A549 (cell line): Measurements from ENCODE around the gene SIRT3.

Experiments
- BHLHE40 ChIP-seq: IDR thresholded peaks from 2 replicates; pipeline ENCODE4 v1.6.1; 2012; ENCODE audit warnings: low read depth, low read length, inconsistent platforms
- CEBPB ChIP-seq, 2 experiments: fragments of >200 bp in 1 of 2; sonication (Bioruptor Twin) in 1 of 2; formaldehyde crosslinking in 1 of 2; IDR thresholded peaks; 2 replicates each; pipeline ENCODE4 v1.6.1; 2012 to 2016
- CTCF ChIP-seq: fragments of >200 bp; sonication (Bioruptor Twin); formaldehyde crosslinking; IDR thresholded peaks from 3 replicates; pipeline ENCODE4 v1.5.1; 2016
- FOSB ChIP-seq: fragments of 250-450 bp; sonication (Bioruptor Pico); IDR thresholded peaks from 2 replicates; pipeline ENCODE4 v1.5.0; 2020; ENCODE audit warnings: mild to moderate bottlenecking, moderate library complexity
- HOXA7 ChIP-seq: fragments of 250-450 bp; sonication (Bioruptor Pico); IDR thresholded peaks from 2 replicates; pipeline ENCODE4 v1.5.0; 2020; ENCODE audit warnings: mild to moderate bottlenecking, moderate library complexity
- MYC ChIP-seq: IDR thresholded peaks from 2 replicates; pipeline ENCODE4 v1.6.1; 2012; ENCODE audit warnings: mild to moderate bottlenecking, inconsistent platforms, low read length, improper control_type of control experiment, borderline replicate concordance
- RAD21 ChIP-seq, 2 experiments: fragments of >200 bp in 1 of 2; sonication (Bioruptor Twin) in 1 of 2; formaldehyde crosslinking in 1 of 2; IDR thresholded peaks in 1 of 2; conservative IDR thresholded peaks in 1 of 2; 2 replicates in 1 of 2; 3 replicates in 1 of 2; pipeline ENCODE4 v1.6.1; 2012 to 2018; ENCODE audit warnings: inconsistent platforms in 1 of 2
- ZFP36 ChIP-seq: fragments of 450-650 bp; IDR thresholded peaks from 2 replicates; pipeline ENCODE4 v1.6.1; 2014; ENCODE audit warnings: borderline replicate concordance; ENCODE audit not compliant: partially characterized antibody
- TF ChIP-seq, protein P1 (sequence below): fragments of 200-600 bp; sonication (generic); IDR thresholded peaks from 2 replicates; pipeline ENCODE4 v1.6.1; 2016; ENCODE audit warnings: antibody characterized with exemption, mild to moderate bottlenecking, moderate library complexity

DNA sequence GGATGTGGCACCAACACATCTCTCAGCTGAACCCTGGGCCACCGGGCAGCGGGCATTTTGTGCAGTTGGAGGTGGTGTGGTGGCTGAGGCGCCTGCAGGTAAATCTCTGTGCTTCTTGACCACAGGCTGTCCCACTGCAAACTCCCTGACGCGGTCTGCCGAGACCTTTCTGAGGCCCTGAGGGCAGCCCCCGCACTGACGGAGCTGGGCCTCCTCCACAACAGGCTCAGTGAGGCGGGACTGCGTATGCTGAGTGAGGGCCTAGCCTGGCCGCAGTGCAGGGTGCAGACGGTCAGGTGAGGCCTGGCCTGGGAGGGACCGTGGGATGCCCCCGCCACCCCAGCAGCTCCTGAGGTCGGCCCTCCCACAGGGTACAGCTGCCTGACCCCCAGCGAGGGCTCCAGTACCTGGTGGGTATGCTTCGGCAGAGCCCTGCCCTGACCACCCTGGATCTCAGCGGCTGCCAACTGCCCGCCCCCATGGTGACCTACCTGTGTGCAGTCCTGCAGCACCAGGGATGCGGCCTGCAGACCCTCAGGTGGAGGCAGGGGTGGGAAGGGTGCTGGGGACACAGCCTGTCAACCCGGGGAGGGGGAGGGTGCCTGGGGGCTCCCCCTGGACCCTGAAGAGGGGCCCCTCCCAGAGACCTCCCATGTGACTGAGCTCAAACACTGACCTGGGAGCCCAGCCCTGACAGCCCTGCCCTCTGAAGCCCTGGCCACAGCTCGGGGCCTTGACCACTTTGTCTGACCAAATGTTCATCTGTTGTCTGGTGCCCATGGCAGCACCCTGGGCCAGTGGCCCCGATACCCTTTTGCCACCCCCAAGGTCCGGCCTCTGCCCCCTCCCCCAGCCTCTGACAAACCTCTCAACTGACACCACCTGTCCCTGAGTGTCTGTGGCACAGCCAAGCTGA lies 48.2 kb upstream of the SIRT3 start:
- no peak for TF ChIP-seq BHLHE40
- TF ChIP-seq CTCF: no peak
- no peak for TF ChIP-seq MYC
- no peak for TF ChIP-seq FOSB
- no peak for TF ChIP-seq CEBPB (IDR thresholded peaks at IDR 0.05)
- no peak for TF ChIP-seq ZFP36
- no peak for TF ChIP-seq RAD21 (conservative IDR thresholded peaks at IDR 0.05 in 1 of 2, IDR thresholded peaks at IDR 0.05 in 1 of 2)
- TF ChIP-seq, protein P1, sequence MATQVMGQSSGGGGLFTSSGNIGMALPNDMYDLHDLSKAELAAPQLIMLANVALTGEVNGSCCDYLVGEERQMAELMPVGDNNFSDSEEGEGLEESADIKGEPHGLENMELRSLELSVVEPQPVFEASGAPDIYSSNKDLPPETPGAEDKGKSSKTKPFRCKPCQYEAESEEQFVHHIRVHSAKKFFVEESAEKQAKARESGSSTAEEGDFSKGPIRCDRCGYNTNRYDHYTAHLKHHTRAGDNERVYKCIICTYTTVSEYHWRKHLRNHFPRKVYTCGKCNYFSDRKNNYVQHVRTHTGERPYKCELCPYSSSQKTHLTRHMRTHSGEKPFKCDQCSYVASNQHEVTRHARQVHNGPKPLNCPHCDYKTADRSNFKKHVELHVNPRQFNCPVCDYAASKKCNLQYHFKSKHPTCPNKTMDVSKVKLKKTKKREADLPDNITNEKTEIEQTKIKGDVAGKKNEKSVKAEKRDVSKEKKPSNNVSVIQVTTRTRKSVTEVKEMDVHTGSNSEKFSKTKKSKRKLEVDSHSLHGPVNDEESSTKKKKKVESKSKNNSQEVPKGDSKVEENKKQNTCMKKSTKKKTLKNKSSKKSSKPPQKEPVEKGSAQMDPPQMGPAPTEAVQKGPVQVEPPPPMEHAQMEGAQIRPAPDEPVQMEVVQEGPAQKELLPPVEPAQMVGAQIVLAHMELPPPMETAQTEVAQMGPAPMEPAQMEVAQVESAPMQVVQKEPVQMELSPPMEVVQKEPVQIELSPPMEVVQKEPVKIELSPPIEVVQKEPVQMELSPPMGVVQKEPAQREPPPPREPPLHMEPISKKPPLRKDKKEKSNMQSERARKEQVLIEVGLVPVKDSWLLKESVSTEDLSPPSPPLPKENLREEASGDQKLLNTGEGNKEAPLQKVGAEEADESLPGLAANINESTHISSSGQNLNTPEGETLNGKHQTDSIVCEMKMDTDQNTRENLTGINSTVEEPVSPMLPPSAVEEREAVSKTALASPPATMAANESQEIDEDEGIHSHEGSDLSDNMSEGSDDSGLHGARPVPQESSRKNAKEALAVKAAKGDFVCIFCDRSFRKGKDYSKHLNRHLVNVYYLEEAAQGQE: no peak
- TF ChIP-seq HOXA7 (CRISPR knock-in tag): no peak
